ENCODE results near the gene TRPM6.
"Not testable (repeated sequence)": the region's sequence is repeated elsewhere in the genome, so short reads cannot be mapped to it uniquely, and the experiment has no call there.

The TRPM6 gene

DNA sequence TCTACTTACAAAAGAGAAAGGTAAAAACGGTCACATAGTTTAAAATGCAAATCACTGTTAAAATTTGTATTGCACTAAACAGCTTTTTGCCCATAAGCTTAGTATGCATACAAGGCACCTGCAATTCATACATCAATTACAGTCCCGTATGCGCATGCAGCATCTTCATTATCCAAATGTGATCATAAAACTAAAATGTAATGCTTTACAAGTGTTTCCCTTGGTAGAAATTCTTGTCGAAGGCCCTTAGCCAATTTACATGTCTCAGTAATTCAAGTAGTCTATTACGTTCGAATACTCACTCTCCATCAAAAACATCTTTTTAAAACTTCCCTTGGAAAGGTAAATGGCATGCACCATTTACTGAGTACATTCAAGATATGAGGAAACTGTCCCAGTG, 32.6 kb downstream of the TRPM6 start:
- DNase-seq = no peak

DNA sequence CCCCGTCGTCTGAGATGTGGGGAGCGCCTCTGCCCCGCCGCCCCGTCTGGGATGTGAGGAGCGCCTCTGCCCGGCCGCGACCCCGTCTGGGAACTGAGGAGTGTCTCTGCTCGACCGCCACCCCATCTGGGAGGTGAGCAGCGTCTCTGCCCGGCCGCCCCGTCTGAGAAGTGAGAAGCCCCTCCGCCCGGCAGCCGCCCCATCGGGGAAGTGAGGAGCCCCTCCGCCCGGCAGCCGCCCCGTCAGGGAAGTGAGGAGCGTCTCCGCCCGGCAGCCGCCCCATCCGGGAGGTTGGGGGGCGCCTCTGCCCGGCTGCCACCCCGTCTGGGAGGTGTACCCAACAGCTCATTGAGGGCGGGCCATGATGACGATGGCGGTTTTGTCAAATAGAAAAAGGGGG, 34.7 kb downstream of the TRPM6 start:
- not testable (repeated sequence) for DNase-seq

DNA sequence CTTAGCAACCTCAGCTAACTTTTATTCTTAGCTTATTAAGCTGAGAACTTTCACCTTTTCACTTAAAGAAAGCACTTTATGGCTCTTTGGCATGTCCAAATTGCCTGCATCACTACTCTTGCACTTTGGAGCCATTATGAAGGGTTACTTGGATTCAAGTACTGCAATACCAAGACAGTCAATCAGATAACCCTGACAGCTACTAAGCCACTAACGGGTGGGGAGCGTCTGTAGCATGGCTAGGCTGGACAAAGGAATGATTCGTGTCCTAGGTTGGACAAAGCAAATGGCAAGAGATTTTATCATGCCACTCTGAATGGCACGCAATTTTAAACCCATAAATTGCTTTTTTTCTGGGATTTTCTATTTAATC, 39.6 kb downstream of the TRPM6 start:
- no peak for DNase-seq

DNA sequence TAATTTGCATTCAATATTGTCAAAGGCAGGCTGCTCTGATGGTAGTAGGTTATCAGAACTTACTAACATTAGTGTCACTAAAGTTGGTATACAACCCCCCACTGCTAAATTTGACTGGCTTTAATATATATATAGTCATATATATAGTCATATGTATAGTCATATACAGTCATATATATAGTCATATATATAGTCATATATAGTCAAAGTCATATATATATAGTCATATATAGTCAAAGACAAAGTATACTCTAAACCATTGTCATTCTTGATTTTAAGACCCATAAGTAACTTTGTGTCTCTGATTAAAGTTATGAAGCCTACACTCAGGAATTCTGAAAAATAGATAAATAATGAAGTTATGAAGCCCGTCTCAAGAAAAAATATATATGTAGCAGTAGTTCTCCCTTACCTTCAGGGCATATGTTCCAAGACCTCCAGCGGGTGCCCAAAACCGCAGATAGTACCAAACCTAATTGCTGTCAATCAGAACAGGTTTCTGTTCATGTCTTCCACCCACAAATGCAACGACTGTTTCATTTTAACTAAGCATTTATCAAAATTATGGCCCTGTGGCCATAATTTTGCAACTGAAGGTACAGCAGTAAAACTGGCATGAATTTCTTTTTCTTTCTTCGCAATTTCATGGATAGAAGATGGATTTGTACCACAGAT, 40.1 kb downstream of the TRPM6 start:
- DNase-seq = no peak

DNA sequence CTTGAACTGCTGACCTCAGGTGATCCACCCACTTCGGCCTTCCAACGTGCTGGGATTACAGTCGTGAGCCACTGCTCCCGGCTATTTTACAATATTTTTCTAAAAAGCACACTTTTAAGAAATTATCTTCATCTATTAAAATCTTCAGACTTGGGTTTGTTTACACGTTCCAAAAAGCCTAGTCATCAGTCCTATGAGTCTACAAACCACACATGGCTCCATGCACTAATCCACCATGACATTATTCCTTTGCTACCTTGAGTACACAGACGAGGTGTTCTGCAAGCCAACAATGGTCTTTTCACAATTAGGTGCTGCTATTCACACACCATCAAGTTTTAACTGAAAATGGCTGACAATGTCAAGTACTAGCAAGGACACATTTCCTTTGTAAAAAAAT, 41.0 kb downstream of the TRPM6 start:
- DNase-seq = peak; percentile 4

DNA sequence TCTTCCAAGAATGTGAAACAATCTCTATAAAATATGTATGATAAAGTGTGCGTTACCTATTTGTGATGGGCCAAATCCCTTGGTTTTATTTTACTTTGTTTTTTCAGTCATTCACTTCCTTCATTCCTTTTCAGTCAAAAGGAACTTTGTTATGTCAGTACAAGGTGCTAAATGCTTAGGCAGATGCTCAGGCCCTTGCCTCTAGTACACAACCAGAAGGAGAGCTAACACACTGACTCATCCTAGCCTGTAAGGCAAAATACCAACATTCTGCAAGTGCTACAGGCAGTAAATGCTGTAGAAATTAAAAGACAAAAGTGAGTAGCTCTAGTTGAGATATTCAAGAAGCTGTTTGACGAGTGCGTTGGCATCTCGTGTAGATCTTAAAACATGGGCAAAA, 49.4 kb downstream of the TRPM6 start:
- DNase-seq = no peak

DNA sequence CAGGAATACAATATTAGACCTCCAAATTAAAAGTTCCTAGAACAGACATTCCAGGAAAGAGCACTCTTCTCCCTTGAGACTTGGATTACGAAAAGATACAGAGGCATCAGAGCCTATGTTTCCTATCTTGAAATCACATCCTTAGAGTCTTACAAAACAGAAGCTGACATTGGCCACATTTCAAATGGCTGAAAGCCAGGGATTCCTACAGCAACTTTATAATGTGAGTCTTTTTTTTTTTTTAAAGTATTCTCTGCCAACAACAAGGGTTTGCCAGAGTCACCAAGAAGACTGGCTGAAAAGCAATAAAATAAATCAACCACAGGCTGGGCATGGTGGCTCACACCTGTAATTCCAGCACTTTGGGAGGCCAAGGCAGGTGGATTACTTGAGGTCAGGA, 63.1 kb downstream of the TRPM6 start:
- DNase-seq = peak; percentile 16

DNA sequence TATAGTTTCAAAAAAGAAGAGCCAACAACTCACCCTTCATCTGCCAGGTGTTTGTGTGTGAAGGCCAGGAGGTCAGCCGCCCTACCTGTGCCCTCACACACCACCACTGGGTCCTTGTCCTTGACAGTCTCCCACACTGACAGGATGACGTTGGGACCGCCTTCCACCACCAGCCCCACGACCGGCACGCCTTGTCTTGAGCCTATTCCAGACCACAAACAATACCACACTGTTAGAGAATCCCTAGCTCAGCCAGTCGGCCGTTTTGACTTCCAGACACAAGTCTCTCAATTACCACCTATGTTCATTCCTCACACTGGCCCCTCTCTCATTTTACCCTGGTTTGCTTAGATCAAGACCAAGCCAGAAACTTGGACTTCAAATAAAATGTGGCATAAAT, 66.1 kb downstream of the TRPM6 start:
- DNase-seq = no peak

DNA sequence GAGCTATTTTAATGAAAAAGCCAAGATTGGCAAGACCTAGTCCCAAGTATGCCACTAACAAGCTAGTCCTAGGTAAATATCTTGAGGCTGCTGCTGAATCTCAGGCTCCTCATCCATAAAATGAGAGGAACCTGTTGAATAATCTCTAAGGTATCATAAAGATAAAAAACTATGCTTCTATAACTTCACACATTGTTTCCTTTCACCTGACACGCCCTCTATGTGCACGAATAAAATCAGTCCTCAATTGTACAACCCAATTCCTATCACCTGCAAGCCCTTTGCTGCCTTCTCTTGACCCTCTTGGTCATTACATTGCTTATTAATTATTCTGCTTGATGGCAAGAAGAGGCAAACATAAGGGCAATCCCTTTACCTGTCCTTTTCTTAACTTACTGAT, 69.9 kb downstream of the TRPM6 start:
- no peak for DNase-seq

DNA sequence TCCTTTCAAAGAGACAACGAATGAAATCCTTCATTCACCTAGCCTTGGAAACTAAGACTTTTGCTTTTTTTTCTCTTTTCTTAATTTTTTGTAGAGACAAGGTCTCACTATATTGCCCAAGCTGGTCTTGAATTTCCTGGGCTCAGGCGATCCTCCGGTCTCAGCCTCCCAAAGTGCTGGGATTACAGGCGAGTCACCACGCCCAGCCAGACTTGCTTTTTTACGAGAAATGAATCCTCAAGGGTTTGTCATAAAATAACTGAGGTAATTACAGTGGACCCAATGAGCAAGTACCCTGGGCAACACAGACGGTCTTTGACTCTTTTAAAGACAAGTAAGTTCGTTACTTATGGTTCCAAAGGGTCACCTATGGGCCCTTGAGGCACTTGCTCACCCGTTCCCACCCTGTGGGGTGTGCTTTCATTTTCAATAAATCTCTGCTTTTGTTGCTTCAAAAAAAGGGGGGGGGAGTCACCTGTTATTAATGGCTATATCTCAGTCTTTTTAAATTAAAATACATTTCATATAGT, 70.4 kb downstream of the TRPM6 start:
- no peak for DNase-seq

DNA sequence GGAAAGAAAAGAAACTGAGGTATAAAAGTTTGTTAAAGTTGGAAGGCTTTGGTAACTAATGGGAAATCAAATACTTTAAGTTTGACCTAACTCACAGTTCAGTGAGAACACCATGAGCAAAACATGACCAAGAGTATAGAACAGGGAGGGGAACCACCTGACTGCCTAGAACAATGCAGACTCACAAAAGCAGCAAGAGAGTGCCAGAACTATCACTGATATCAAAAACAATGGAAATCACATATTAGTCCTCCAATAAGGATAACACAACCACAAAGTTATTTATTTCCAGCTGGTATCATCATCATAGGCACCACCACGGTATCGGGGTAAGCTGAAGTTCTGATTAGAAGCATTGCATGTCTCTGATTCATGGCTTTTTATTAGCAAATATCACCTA, 77.5 kb downstream of the TRPM6 start:
- DNase-seq = no peak

DNA sequence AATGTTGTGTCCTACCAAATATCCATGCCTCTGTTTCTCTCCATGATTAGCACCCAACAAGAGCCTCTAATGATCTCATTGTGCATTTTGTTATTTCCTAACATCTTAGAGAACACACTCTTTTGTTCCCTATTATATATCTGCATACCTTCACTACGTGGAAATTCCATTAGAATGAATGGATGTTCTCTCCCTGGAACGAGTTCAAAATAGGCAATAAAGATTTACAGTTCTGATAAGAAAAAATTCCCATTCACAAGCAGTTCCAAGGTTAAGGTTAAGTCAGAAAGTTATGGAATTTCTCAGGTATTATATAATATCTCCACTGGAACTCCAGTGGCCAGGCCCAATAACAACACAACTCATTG, 83.7 kb downstream of the TRPM6 start:
- peak; percentile 4 for DNase-seq

DNA sequence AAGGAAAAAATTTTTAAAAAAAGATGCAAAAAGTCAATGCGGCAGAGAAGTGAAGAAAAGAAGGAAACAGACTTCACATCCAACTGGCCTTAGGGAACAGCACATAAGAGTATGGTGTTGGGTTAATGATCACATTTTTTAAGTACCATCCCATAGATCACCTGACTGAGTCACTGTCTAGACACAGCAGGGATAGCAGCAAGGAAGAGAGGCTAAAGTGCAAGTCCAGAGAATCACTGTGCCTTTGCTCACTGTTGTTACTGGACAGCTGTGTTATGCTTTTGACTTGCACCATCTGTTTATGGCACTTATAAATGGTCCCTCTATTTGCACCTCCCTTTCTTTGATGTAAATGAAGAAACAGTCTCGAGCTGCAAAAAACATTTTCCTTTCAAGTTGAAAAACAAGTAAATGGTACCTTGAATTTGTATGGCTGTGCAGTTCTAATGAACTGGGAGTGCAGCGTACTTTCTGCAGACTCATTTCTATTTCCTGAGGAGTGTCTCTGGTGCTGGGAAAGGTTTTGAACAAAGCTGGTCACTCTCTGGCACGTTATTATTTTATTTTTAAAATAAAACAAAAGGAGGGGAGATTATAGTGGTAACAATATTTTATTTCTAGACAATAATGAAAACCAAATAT, 84.2 kb downstream of the TRPM6 start:
- DNase-seq = no peak

DNA sequence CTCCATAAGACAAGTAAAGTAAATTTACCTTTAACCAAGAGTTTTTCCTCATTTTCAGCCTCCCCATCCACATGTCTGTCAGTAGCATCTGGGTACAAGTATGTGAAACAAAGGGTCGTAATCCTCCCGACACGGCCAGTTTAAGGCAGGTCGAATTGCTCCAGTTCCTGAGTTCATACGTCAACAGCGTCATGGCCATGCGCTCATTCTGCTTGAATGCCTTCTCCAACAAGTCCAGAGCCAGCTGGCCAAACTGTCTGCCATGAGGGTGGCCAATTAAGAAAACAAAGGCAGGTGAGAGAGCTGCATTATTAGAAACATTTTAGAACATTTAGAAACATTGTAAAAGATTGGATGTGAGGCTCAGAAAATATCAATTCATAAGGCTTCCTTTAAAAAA, 87.5 kb downstream of the TRPM6 start:
- no peak for DNase-seq

DNA sequence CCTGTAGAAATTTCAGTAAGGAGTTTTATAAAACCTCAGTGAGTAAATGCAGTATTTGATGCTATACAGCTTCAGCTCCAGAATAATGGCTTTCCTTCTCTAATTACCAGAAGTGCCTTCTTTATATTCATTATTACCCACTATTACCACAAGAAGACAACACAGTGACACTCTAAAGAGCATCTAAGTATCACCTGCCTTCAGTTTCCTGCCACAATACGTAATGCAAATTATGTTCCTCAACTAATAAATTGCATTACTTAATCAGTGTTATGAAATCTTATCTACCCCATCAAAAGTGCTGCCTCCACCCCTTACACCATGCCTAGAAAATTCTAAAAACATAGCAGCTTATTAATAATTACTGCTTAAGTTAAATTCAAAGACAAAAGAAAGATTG, 91.9 kb downstream of the TRPM6 start:
- no peak for DNase-seq

DNA sequence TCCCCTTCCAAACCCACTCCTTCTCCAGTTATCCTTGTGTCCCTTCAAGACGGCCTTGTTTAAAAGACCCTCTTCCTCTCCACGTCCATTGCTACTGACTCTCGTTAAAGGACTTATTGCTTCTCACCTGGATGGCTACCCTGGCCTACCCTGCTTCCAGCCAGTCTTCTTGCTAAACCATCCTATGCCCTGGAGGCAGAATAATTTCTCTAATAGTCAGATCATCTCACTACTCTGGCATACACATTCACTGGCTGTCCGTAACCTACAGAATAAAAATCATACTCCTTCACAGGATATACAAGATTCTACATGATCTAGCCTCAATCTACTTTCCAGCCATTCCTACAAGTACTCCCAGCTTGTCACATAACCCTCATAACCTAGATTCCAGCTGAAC, 92.6 kb downstream of the TRPM6 start:
- DNase-seq = no peak

DNA sequence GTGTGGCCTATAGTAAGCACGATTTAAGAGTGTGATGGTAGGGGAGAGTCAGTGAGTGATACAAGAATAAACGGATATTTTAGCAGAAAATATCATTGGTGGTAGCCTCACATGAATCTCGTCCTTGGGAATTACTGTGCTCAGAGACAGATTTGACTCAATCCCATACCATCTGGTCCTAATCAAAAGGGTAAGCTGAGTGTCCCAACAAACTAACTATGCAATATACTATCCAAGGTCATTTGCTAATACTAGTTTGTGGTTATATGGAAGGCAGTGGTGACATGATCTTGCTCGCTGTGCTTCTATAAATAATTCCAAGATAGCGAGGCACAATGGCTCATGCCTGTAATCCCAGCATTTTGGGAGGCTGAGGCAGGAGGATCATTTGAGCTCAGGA, 103.2 kb downstream of the TRPM6 start:
- peak; percentile 8 for DNase-seq

DNA sequence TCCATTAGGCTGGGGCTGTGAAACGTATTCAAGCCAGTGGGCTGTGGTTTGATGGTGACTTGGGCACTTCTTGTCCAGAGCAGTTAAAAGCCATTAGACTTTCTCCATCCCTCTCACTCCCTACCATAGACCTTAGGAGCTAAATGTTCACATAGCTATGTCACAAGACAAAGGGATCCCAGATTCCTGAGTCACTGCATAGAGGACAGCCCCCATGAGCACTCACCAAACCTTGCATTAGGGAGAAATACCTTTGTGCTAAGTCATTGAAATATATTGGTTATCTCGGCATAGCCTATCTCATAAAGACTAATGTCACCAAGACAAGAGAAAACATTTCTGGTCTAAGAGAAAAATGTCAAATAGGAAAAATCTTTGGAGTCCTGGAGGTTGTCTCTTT, 104.3 kb downstream of the TRPM6 start:
- DNase-seq = peak; percentile 80

DNA sequence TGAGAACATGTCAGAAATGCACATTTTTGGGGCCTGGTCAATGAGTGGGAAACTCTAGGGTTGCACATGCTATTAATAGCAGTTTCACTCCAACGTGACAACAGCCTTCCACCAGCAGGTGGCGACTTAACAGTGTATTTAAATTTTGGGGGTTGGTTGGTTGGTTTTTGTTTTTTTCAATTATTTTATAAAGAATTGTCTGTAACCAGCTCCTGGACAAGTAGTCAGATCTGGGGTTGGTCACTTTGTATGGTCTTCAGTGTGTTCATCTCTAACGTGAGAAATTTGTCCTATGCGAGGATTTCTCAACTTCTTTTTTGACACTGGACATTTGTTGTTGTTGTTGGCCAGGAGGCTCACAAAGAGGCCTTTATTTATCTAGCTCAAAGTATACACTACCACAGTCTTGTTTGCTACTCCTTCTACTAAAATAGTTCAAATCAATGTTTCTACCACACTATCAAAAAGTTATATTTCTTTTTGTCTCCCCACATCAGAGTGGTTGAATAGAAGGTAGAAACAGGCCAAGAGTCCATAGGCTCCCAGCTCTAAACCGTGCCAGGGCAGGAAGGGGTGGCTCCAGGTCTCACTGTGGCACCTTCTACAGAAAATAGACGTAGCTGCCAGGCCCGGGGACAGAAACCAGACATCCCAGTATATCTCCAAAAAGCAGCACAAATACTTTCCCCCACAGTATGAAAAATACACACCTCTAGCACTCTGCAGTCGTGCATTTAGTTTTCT, 110.4 kb downstream of the TRPM6 start:
- DNase-seq = peak; percentile 55

DNA sequence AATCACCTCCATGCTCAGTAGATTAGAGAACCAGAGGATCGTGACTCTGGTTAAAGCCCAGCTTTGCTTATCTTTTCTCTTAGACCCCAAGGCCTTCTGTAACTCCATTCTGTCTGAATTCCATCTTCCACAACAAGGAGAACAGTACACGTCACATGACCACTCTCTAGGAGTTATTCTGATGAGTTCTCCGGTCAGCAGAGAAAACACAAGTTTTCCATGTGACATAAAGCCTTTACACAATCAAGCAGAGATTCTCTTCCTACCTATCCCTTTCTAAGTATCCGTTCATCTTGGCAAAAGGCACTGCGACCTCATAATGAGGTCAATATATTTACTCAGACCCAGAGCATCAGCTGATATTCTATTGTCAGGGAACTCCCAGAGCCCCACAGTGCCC, 112.3 kb downstream of the TRPM6 start:
- DNase-seq = no peak

DNA sequence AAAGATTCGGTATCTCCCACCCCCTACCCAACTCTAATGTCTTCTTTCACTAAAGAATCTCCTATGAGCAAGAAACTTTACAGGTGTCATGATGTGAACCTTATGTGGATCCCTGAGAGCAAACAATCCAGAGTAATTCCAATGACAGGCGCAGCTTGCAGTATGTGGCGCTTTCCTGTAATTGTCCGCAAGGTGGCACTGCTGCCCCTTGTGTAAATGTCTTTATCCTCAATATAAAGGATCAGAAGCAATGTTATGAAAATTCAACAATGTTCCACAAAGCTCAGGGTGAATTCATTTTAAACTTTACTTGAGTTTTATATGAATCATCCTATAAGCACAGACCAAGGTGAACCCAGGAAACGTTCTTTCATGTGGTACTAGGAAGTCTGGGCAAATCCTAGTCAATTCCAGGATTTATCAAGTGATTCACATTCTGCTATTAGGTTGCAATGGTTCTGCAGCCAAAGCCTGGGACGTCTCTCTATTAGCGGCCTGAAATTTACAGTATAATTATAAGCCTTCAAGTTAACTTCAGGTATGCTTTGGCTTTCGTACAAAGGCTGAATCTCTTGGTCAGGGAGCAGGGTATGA, 113.7 kb downstream of the TRPM6 start:
- DNase-seq = peak; percentile 69

DNA sequence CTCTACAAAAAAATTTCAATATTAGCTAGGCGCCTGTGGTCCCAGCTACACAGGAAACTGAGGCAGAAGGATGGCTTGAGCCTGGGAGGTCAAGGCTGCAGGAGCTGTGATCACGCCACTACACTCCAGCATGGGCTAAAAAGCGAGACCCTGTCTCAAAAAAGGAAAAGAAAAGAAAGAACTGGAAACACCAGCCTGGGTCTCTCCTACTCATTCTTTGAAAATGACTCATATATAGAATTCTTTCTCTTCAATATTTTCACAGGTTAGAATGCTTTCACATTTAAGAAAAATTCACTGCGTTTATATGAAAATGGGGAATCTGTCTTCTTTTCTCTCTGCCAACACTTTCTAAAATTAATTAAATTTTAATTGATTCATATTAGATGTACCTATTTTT, 115.6 kb downstream of the TRPM6 start:
- DNase-seq = no peak

DNA sequence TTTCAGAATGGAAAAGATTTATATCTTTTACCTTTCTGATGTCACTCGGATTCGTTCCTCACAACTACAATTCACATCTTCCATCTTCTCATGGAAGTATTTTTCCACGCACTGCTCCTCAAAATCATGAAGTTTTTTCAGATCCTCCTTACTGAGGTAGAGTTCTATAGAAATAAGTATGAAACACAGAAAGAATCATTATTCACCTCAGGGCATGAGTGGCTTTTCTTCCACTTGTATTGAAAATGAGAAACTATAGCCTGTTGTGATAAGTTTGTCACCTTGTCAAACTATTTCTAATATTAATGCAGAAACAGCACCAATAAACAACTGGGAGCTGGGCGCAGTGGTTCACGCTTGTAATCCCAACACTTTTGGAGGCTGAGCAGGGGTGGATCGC, 116.0 kb downstream of the TRPM6 start:
- DNase-seq = no peak

DNA sequence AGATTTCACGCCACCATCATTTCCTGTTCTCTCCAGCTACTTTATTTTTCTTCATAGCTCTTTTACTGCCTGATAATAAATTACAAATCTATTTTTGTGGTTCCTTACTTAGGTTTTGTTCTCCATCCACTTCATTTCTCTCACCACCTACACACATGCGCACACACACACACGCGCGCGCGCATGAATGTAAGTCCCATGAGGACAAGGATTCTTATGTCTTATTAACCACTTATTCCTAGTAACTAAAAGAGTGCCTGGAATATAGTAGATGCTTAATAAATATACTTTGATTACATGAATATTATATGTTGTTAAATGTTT, 116.5 kb downstream of the TRPM6 start:
- DNase-seq = no peak

Measured in EL (cell line).